ENCODE results near the gene MUCL1. TPM values are rescaled to one million over a fixed set of nuclear protein-coding genes. Genes with fewer than 3 reads are reported as not detected.
"Not testable (repeated sequence)": the region's sequence is repeated elsewhere in the genome, so short reads cannot be mapped to it uniquely, and the experiment has no call there.

MUCL1 gene
- under 1 TPM in 1 of 3 donors, not detected in 2; 0.24 TPM for polyA plus RNA-seq (ENCODE audit: insufficient read length in 3 of 3)

DNA sequence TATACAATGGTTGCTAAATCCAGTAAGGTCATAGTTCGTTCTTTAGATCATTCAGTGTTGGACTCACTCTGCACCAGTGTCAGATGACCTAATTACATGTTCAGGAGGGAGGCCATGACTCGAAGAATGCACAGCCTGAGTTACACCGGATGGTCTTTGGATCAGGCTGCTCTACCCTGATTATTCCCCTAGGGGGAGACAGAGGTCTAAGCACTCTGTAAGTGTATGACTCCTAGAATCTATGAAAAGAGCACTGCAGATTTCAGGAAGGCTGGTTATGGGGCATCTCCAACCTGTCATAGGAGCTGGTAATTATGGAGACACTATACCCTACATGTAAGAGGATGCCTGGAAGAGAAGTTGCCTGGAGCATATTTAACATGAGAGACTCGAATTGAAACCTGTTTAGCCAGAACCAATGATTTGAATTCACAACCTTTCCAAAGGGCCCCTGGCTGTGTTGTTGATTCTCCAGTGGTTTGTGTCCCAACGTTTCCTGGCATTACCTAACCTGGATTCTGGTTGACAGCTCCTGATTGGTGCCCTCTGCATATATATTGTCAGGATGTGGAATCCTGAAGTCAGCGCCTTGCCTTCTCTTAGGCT lies at the start of gene MUCL1:
TSS of gene MUCL1 (plus strand) at position 584 of the 606 bp plus-strand sequence. CDS start 67 bp downstream, outside the sequence.
- peak in 2 of 3 donors; percentile 3 to 12 for DNase-seq (ENCODE audit: low read depth in 3 of 3, low spot score in 2 of 3)

DNA sequence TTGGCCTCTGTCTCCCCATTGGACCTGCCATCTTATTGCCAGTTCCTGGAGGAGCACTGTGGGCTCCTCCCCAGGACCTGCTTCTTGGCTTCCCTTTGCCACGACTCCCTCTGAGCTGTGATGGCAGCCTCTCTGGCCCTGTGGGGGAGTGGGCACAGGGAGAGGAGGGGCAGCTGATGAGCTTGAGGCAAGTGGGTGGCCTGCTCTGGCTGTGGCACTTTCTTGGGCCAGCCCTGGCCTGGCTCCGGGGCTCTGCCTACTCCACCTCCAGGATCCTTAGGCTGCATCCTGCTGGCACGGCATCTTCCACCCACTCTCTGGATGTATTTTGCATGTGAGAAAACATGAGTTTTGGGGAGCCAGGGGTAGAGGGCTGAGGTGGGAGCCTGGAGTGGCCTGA lies 32.6 kb upstream of the MUCL1 start:
- DNase-seq (ENCODE audit: low read depth in 3 of 3, low spot score in 2 of 3): no peak

GRCh38 chr12:54824402-54824801 lies 29.9 kb upstream of the MUCL1 start:
- no peak for DNase-seq (ENCODE audit: low read depth in 3 of 3, low spot score in 2 of 3)

DNA sequence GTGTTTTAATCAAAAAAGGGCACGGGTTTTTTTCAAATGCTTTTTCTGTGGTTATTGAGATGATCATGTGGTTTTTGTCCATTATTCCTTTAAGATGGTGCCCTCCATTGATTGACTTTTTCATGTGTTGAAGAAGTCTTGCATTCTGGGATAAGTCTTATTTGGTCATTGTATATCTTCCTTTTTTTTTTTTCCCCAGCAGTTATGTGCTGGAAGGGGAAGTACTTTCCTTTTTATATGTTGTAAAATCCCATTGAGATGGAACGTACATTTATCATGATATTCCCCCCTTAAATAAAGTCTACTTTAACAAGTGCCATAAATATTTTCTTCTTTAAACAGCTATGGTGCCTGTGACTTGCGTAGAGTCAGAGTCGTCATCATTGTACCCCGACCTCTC lies 24.8 kb upstream of the MUCL1 start:
- no peak for DNase-seq (ENCODE audit: low read depth in 3 of 3, low spot score in 2 of 3)

DNA sequence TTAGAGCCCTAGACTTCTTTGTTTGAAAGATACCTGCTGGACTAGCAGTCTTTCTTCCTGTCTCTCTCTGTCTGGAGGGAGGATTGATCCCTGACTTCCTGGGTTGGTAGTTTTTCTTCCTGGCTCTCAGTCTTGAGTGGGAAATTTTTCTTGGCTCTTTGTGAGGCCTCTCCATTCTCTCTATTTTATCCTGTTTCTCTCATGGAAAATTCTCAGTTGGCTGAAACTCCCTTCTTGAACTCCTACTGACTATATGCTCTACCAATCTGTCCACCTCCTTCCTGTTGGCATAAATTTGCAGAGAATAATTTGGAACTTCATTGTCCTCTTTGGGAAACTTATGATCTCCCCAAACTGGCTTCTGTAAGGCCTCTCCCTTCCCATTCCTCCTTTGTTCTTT lies 24.1 kb upstream of the MUCL1 start:
- no peak for DNase-seq (ENCODE audit: low read depth in 3 of 3, low spot score in 2 of 3)

- no peak for DNase-seq (ENCODE audit: low read depth in 3 of 3, low spot score in 2 of 3)
Measured at GRCh38 chr12:54831631-54832030, 22.7 kb upstream of the MUCL1 start.

DNA sequence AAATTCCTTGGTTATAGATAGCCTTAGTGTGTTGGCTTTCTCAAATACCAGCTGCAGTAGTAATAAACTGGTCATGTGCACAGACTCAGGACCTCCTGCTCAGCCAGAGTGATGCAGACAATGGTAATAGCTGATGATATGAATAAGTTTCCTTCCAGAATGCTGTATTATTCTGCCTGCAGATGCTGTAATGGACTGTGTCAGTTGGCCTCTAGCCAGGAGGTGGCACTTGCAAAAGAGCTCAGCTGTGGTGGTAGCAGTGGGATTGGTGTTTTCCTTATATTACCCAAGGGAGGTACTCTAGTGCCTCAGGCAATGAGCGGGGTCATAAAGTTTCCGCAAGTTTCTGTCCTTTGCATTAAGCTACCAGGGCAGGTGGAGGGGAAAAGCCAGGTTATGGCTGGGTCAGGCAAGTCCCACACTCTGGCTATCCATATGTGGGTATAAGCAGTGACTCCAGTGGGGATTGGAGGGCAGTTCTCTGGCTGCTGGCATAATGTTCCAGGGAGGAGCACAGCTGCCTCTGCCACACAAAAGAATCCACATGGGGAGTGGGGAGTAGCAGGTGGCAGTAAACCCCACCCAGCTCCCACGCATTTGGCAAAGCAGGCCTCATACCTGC lies 14.0 kb upstream of the MUCL1 start:
- DNase-seq (ENCODE audit: low read depth in 3 of 3, low spot score in 2 of 3): no peak

DNA sequence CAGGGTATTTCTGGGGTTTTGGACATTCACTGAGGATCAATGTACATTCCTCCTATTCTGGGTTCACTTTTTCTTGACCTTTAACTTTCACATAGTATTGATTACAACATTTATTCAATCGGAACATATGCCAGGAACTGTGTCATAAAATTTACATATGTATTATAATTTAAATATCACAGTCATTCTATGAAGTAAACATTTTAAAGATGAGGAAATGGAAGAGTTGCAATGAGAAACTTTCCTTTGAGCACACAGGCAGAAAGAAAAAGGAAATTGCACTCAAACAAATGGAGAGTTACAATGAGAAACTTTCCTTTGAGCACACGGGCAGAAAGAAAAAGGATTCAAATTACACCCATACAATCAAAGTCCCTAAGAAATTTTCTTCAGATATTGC lies 3.1 kb downstream of the MUCL1 start:
- no peak for DNase-seq (ENCODE audit: low read depth in 3 of 3, low spot score in 2 of 3)

GRCh38 chr12:54858562-54858961 lies 4.2 kb downstream of the MUCL1 start:
- no peak for DNase-seq (ENCODE audit: low read depth in 3 of 3, low spot score in 2 of 3)

GRCh38 chr12:54859502-54859901 lies 5.2 kb downstream of the MUCL1 start:
- peak in 1 of 3 donors; percentile 13 for DNase-seq (ENCODE audit: low read depth in 3 of 3, low spot score in 2 of 3)

GRCh38 chr12:54861927-54862326 lies 7.6 kb downstream of the MUCL1 start:
- DNase-seq (ENCODE audit: low read depth in 3 of 3, low spot score in 2 of 3): no peak

GRCh38 chr12:54863948-54864618 lies 9.8 kb downstream of the MUCL1 start:
- DNase-seq (ENCODE audit: low read depth in 3 of 3, low spot score in 2 of 3): no peak

GRCh38 chr12:54865683-54866324 lies 11.5 kb downstream of the MUCL1 start:
- DNase-seq (ENCODE audit: low read depth in 3 of 3, low spot score in 2 of 3): no peak

DNA sequence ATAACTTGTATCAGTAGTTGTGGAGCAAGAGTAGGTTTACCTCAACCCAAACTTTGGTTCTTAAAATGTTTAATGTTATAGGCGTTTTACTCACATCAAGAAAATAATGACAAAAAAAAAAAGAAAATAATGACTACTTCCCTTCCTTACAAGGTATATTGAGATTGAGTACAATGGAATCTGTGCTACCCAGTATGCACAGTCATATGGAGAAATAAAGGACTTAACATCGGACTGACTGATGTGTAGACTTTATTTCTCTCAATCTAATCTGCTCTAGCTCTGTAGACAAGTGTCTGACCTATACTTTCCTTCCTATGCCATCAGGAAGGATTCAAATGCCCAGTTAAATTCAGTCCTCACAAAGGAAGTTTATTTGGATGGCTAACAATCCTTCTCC lies 14.4 kb downstream of the MUCL1 start:
- no peak for DNase-seq (ENCODE audit: low read depth in 3 of 3, low spot score in 2 of 3)

DNA sequence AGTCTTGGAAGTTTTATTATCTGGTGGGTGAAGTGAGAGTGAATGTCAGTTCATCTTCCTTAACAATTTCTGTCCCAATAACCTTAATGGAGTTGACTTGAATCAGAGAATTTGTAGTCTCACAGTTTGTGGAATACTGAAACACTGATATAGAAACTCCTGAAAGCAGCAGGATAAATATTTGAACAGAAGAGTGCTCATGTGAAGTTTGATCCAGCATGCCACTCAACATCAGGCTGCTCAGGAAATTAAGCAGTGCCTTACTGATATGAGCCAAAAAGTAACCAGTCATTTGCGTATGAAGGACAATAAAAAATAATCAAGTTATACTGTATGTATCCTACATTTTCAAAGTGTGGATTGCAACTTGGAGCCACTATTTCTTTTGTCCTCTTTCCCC lies 15.7 kb downstream of the MUCL1 start:
- DNase-seq (ENCODE audit: low read depth in 3 of 3, low spot score in 2 of 3): no peak

DNA sequence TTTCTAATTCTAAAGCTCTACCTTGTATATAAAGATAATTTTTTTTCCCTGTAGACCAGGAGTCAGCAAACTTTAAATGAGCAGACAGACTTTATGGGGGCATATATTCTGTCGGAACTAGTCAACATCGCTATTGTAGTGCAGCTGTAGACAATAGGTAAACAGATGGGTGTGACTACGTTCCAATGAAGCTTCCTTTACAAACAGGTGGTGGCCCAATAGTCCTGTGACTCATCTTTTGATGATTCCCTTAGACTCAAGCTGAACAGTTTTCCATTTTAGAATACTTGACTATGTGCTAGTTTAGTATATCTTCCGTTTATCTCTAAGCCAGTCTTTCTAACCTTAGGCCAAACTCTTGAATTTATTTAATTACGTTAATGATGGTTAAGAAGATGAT lies 16.3 kb downstream of the MUCL1 start:
- DNase-seq (ENCODE audit: low read depth in 3 of 3, low spot score in 2 of 3): no peak

DNA sequence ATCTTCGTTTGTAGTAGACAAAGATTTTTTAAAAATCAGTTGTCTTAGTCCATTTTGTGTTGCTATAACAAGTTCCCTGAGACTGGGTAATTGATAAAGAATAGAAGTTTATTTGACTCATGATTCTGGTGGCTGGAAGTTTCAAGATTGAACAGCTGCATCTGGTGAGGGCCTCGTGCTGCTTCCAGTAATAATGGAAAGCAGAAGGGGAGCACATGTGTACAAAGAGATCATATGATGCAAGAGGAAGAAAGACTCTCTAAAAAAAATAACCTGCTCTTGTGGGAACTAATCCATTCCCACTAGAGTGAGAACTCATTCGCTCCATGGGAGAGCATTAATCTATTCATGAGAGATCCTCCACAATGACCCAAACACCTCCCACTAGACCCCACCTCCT lies 24.8 kb downstream of the MUCL1 start:
- no peak for DNase-seq (ENCODE audit: low read depth in 3 of 3, low spot score in 2 of 3)

- no peak for DNase-seq (ENCODE audit: low read depth in 3 of 3, low spot score in 2 of 3)
Measured at GRCh38 chr12:54879579-54879978, 25.3 kb downstream of the MUCL1 start.

- DNase-seq (ENCODE audit: low read depth in 3 of 3, low spot score in 2 of 3): no peak
Measured at GRCh38 chr12:54882079-54882478, 27.8 kb downstream of the MUCL1 start.

DNA sequence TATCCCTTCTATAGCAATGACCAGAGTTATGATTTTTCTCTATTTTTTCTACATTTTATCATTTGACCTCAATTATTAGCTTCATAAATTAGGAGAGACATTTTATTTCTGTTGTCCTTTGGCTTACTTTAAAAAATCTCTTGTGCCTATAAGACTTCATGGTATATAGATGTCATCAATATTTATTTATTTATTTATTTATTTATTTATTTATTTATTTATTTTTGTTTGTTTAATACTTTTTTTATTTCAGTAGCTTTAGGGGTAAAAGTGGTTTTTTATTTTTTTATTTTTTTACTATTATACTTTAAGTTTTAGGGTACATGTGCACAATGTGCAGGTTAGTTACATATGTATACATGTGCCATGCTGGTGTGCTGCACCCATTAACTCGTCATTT lies 28.3 kb downstream of the MUCL1 start:
- DNase-seq (ENCODE audit: low read depth in 3 of 3, low spot score in 2 of 3): not testable (repeated sequence)

GRCh38 chr12:54888428-54888827 lies 34.1 kb downstream of the MUCL1 start:
- not testable (repeated sequence) for DNase-seq (ENCODE audit: low read depth in 3 of 3, low spot score in 2 of 3)

GRCh38 chr12:54890339-54890738 lies 36.0 kb downstream of the MUCL1 start:
- no peak for DNase-seq (ENCODE audit: low read depth in 3 of 3, low spot score in 2 of 3)
